ENCODE measurements around the gene ZNF454.

DNA sequence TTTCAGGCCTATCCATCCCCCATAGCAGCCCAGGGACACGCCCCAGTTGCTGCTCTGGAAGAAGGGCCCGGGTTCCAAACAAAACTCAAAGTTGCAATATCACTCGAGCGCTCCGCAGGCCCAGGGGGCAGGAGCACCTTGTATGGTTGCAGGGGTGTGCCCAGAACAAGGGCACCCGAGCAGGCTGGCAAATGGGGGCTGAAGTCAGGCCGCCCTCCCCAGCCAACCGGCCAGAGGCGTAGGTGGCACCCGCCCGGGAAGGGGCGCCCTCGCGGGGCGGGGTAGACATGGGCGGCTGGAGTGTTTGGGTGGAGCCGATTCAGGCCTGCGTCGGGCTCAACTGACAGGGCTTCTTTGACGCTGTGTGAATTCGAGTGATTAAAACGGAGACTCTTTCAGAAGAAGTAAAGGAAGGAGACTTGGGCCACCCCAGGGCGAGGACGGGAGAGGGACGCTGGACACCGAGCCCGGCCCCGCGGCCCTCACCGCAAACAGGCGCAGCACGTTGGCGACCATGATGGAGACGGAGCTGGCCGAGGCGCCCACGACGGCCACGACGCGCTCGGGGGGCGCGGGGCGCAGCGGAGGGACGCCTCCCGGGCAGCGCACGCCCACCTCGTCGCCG lies 53.1 kb downstream of the ZNF454 start:
- TF ChIP-seq, protein P1, sequence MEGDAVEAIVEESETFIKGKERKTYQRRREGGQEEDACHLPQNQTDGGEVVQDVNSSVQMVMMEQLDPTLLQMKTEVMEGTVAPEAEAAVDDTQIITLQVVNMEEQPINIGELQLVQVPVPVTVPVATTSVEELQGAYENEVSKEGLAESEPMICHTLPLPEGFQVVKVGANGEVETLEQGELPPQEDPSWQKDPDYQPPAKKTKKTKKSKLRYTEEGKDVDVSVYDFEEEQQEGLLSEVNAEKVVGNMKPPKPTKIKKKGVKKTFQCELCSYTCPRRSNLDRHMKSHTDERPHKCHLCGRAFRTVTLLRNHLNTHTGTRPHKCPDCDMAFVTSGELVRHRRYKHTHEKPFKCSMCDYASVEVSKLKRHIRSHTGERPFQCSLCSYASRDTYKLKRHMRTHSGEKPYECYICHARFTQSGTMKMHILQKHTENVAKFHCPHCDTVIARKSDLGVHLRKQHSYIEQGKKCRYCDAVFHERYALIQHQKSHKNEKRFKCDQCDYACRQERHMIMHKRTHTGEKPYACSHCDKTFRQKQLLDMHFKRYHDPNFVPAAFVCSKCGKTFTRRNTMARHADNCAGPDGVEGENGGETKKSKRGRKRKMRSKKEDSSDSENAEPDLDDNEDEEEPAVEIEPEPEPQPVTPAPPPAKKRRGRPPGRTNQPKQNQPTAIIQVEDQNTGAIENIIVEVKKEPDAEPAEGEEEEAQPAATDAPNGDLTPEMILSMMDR (IDR thresholded peaks at IDR 0.05 in 4 of 5, conservative IDR thresholded peaks at IDR 0.05 in 1 of 5): no peak
- no peak for TF ChIP-seq POLR2A (IDR thresholded peaks at IDR 0.05)
